NAMALWA (cell line): ENCODE measurements around the gene LGALS3BP.
A peak's percentile ranks its signal among the peaks of the same experiment; 100 is the strongest.

Experiments
- DNase-seq: peaks from one replicate; pipeline ENCODE4 v3.0.0-alpha.2; 2015; ENCODE audit warnings: low spot score

LGALS3BP gene

DNA sequence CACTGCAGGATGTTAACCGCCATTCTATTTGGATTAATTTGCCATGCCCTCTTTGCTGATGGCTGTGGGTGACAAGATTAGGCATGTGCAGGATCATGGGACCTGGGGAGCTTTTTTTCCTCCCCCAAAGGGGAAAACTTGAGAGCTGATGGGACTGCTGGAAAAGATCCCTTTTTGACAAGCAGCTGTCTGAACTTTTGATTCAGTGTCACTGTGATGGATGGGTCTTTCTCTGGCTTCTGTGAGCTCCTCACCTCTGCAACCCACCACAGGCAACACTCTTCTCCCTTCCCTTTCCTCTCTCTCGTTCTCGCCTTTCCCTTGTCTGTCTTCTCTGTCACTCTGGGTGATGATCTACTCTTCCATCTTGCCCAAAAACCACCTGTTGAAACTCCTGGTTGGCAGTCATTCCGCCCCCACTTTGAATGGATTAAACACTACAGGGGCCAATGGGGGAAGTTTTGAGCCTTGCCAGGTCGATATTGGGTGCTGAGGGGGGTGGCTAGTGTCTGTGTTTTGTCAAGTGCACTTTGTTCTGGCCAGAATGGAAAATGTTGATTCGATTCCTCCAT, 32.9 kb upstream of the LGALS3BP start:
- DNase-seq = no peak

- no peak for DNase-seq
Measured at GRCh38 chr17:79011451-79012147, 31.9 kb upstream of the LGALS3BP start.

DNA sequence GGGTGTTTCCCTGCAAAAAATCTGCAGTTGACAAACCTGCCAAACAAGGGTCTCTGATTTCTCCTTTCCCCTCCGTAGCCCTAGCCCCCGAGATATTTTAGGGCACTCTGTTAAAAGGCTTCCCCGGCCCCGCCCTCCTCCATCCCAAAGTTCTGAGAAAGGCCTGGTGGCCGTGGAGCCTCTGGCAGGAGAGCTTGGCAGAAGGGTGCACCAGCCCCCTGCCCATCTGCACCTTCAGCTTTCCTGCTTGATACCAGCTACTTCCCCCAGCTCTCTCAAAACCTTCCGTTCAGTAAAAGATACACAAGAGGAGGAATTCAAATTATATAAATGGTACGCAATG, 30.6 kb upstream of the LGALS3BP start:
- no peak for DNase-seq

DNA sequence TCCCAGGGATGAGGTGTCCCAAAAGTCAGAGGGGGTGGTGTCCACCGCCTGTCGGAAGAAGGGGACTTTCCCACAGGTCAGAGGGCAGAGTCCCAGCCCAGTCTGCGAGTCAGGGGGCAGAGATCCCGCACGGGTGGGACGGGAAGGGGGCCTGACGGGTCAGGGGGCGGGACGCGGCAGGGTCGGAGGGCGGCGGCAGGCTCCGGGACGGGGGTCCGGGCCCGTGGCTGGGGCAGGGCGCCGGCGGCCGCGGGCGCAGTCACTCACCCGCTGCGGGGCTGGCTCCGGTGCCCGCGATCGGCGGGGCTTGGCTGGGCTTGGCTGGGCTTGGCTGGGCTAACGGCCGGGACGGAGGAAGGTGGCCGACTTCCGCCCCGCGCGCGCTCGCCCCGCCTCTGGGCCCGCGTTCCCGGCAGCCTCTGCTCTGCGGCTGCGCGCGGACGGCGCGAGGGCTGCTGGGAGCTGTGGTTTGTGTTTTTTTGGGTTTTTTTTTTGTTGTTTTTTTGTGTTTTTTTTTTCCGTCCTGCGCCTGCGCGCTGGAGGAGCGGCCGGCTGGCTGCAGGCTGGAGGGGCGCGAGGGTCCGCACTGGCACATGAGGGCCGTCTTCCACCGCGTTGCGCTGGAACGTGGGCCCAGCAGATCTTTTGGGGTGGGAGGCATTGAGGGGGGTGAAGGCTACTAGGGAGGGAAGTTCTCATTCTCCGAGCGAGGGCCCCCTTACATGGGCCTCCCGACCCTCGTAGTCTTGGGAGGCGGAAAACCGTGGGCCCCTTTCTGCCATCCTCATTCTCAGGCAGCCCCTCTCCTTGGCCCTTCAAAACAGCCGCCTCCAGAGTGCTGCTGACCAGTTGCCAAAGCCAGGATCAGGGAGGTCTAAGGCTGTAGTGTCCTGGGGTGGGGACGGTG, 29.9 kb upstream of the LGALS3BP start, which contains the start of gene CANT1:
Gene CANT1, minus strand, starts transcription at position 368 of the 907 bp plus-strand sequence. CDS start 12,142 bp downstream, outside the sequence.
- DNase-seq = peak; percentile 91

DNA sequence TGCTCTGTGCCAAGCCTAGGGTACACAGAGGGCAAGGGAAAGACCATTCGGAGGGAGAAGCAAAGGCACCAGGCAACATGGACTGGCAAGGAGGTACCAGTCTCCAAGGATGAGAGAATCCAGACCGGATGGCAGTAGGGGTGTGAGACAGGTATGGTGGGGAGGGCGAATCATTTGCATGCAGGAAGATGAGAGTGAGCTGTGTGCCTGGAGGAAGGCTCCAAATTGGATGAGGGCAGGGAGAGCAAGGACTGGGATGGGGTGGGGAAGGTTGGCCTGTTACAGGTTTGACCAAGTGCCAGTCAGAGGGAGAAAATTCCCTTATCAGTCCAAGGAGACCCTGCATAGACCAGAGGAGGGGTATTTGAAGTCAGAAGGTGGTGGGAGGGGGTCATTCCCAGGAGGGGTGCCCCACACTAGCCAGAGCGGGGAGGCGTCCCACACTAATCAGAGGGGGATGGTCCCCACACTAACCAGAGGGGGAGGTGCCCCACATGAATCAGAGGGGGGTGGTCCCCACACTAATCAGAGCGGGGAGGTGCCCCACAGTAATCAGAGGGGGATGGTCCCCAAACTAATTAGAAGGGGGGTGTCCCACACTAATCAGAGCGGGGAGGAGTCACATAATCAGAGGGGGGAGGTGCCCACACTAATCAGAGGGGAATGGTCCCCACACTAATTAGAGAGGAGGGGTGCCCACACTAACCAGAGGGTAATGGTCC, 29.1 kb upstream of the LGALS3BP start:
- DNase-seq = no peak

GRCh38 chr17:79007504-79008381, 28.0 kb upstream of the LGALS3BP start:
- no peak for DNase-seq

GRCh38 chr17:79006794-79007503, 27.2 kb upstream of the LGALS3BP start:
- no peak for DNase-seq

- no peak for DNase-seq
Measured at GRCh38 chr17:79006046-79006445, 26.3 kb upstream of the LGALS3BP start.

DNA sequence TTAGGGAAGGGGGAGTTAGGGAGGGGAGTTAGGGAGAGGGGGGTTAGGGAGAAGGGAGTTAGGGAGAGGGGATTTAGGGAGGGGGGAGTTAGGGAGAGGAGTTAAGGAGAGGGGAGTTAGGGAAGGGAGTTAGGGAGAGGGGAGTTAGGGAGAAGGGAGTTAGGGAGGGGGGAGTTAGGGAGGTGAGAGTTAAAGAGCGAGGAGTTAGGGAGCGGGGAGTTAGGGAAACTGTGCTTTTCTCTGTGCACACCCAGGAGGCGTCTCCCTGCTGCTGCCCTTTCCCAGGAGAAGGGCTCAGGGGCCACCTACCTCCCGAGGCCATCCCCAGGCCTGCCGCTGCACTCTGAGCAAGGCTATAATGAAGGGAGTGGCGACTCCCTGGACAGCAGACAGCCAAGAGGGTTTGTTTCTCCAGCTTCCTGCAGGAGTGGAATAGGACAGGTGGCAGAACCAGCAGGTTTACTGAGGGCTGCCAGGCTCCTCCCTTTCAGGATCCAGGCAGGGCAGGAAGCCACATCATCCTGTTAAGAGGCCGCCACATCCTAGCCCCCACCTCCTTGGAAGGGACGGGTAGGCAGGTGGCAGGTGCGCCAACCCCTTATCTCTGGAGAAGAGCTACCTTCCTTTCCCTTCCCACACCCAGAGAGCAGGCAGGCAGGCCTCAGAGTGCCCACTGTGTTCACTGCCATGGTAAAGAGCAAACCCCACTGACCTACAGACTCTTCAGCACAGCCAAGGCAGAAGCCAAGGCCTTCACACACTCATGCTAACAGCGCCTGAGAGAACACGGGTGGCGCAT, 25.5 kb upstream of the LGALS3BP start:
- no peak for DNase-seq

DNA sequence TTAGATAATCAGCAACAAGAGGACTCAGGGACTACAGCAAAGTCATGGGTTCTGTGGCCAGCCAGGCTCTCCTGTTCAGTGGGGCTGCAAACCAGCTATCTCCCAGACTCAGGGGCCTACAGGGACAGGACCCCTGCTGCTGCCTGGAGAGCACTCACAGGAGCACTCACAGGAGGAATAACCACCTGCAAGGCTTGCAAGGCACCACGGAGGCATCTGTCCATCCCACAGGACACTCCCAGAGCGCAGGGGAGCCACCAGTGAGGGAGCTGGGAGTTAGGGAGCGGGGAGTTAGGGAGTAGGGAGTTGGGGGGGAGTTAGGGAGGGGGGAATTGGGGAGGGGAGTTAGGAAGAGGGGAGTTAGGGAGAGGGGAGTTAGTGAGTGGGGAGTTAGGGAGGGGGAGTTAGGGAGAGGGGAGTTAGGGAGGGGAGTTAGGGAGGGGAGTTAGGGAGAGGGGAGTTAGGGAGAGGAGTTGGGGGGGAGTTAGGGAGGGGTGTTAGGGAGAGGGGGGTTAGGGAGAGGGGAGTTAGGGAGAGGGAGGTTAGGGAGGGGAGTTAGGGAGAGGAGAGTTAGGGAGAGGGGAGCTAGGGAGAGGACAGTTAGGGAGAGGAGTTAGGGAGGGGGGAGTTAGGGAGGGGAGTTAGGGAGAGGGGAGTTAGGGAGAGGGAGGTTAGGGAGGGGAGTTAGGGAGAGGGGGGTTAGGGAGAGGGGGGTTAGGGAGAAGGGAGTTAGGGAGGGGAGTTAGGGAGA, 24.1 kb upstream of the LGALS3BP start:
- DNase-seq = no peak

DNA sequence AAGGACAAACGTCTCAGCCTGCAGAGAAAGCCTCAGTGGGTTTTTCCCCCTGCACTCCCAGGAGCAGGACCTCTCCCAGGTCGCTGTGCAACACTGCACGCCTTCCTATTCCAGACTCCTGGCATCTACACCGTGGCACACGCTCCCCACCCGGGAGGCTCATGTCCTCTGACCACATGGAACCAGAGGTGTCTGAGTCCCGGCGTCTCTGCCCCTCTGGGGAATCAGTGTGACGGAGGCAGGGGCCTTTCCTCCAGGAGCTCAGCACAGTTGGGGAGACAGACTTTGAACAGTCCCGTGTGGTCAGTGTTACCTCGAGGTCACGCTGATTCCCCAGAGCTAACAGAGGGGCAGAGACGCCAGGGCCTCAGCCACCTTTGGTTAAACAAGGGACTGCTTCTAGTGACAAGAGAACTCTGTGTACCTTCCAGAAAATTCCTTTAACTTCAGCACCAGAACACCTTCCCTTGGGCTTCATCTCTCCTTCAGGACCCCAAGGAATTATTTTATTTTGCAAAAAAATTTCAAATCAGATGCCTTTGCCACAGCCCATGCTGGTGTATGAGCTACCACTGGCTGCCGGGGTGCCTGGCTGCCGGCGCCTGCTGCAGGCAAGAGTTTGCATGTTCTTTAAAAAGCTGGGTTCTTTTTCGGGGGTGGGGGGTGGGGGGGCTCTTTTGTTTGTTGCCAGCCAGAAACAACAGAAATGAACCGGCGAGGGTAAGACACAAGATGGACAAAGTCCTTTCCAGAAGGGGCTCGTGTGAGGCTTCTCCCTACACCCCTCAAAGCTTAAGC, 23.3 kb upstream of the LGALS3BP start:
- DNase-seq = no peak

- DNase-seq = no peak
Measured at GRCh38 chr17:79002291-79002690, 22.6 kb upstream of the LGALS3BP start.

DNA sequence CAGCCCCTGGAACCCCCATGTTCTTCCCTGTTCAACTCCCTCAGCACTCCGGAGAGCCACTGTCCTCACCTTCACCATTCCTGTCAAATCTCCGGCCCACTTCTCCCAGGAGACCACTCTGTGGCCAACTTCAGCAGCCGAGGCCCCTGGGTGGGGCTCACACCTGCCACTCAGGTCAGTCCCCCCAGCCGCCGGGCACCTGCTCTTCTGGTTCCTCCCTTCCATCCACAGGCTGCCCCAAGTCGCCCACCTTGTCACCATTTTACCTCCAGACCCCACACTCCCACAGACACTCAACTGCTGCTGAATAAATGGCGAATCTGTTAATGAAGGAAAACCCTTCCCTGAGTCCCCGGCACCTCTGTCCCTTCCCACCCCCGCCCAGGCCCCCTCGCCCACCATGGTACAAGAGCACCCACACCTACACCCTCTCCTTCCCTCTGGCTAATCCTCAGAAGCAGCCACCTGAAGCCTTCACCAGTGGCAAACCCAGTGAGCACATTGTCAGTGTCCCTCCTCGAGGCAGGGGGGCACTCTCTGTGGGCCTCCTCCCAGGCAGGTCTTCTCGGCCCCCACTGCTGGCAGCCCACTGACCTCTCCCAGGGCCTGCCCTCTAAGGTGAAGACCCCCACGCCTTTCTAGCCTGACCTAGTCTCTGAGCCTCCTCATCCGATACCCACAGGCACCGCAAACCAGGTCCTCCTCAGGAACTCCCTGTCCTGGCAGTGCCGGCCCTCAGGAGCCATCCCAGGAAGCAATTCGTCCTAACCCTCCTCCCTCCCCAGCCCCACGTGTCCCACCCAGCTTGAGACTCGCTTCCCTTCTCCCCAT, 21.7 kb upstream of the LGALS3BP start:
- no peak for DNase-seq

- no peak for DNase-seq
Measured at GRCh38 chr17:79000396-79001189, 20.9 kb upstream of the LGALS3BP start.

- DNase-seq = no peak
Measured at GRCh38 chr17:78999947-79000395, 20.2 kb upstream of the LGALS3BP start.

GRCh38 chr17:78999056-78999768, 19.5 kb upstream of the LGALS3BP start:
- DNase-seq = no peak
